Vagina (tissue), 2 donors: Measurements from ENCODE around the gene CCSER1. TPM values are rescaled to one million over a fixed set of nuclear protein-coding genes. Genes with fewer than 3 reads are reported as not detected.

ENCODE experiments used
- DNase-seq, 2 donors: peaks; one replicate each; pipeline ENCODE4 v3.0.0-alpha.2; 2017; ENCODE audit errors: extremely low spot score in 2 of 2
- H3K27ac ChIP-seq: fragments of 200-600 bp; sonication (generic); one replicate; pipeline ENCODE4 v1.5.1; 2019
- H3K27me3 ChIP-seq: fragments of 200-600 bp; sonication (generic); one replicate; pipeline ENCODE4 v1.5.1; 2019
- H3K36me3 ChIP-seq, 2 donors: fragments of 200-600 bp; sonication (generic); one replicate each; pipeline ENCODE4 v1.5.1; 2017 to 2019
- H3K4me1 ChIP-seq: fragments of 200-600 bp; sonication (generic); one replicate; pipeline ENCODE4 v1.5.1; 2019
- H3K4me3 ChIP-seq, 2 donors: fragments of 200-600 bp; sonication (generic); 1 replicate in 1 of 2; 2 replicates in 1 of 2; pipeline ENCODE4 v1.5.1; 2016 to 2019
- H3K9me3 ChIP-seq: fragments of 200-600 bp; sonication (generic); one replicate; pipeline ENCODE4 v1.5.1; 2019
- POLR2A ChIP-seq, 2 donors: fragments of 450-650 bp; IDR thresholded peaks; one replicate each; pipeline ENCODE4 v1.6.1; 2017; ENCODE audit warnings: antibody characterized with exemption in 2 of 2, mild to moderate bottlenecking in 2 of 2, moderate library complexity in 2 of 2
- POLR2AphosphoS5 ChIP-seq, 2 donors: sonication (generic); formaldehyde crosslinking; IDR thresholded peaks; one replicate each; pipeline ENCODE4 v1.9.0; 2017; ENCODE audit warnings: antibody characterized with exemption in 2 of 2, mild to moderate bottlenecking in 2 of 2, low read depth in 1 of 2; ENCODE audit not compliant: insufficient read depth in 1 of 2
- intact Hi-C: fragments of 100-400 bp; cut with DNase I; formaldehyde crosslinking; loops from one replicate; pipeline ENCODE4 v1.15.1; 2023
- total RNA-seq: library from RNA; depleted of rRNA; stranded (reverse); fragments of >200 nt; gene quantifications from one replicate; pipeline ENCODE4 v1.2.3, GENCODE V29; 2016
- TF ChIP-seq, protein P1 (sequence below), 3 experiments: fragments of 450-650 bp in 2 of 3; fragments of 200-600 bp in 1 of 3; sonication (generic) in 1 of 3; IDR thresholded peaks; one replicate each; pipeline ENCODE4 v1.5.1; 2017 to 2019; ENCODE audit warnings: antibody characterized with exemption in 3 of 3, mild to moderate bottlenecking in 2 of 3, moderate library complexity in 2 of 3

CCSER1 gene
- total RNA-seq, 1 donor from 2014 or later, result 8.1 TPM

DNA sequence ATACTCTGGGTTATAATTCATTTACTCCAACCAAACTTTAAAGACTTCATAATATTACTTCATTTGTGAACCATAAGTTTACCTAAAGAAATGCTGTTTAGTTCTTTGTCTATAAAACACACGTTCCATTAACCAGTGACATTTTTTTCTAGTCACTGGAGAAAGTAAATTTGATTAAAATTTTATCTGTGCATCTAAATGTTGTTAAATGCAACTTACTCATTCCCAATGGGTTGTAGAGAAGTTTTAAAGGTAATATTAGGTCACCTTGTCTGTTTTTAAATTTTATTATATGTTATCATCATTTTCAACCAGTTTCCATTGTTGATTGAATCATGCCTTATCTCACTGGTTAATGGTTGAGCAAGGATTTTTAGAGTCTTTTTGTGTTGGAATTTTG lies 401.4 kb downstream of the CCSER1 start:
- intact Hi-C loops, result no loop called here
- H3K36me3 ChIP-seq, result no peaks in the 10 kb centered on the region
- no peaks in the 10 kb centered on the region for H3K27me3 ChIP-seq
- no peak overlapping the region for H3K27ac ChIP-seq
- TF ChIP-seq POLR2AphosphoS5 (IDR thresholded peaks at IDR 0.05; ENCODE audit: insufficient read depth in 1 of 2, low read depth in 1 of 2) (no peak), POLR2A (IDR thresholded peaks at IDR 0.05) (no peak)
- no peaks in the 10 kb centered on the region for H3K4me1 ChIP-seq
- H3K4me3 ChIP-seq, result no peak overlapping the region
- DNase-seq, result no peak
- no peaks in the 10 kb centered on the region for H3K9me3 ChIP-seq

DNA sequence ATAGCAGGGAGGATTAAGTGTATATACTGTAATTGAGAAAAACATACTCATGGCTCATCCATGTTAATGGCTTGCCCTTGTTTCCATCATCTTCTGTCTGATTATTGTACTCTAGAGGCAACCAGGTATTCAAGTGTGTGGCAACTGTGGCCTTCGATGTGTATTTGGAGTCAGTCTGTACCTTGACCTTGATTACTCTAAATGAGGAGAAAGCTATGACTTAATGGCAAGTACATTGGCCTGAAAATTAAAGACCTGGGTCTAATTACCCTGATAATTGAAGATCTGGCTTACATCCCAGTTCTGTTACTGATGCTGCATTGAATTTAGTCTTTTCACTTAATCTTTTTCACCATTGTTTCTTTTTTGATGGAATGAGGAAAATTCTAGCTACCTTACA lies 409.2 kb downstream of the CCSER1 start:
- TF ChIP-seq POLR2AphosphoS5 (IDR thresholded peaks at IDR 0.05; ENCODE audit: insufficient read depth in 1 of 2, low read depth in 1 of 2), result no peak
- no peak for TF ChIP-seq POLR2A (IDR thresholded peaks at IDR 0.05)
- TF ChIP-seq, protein P1, sequence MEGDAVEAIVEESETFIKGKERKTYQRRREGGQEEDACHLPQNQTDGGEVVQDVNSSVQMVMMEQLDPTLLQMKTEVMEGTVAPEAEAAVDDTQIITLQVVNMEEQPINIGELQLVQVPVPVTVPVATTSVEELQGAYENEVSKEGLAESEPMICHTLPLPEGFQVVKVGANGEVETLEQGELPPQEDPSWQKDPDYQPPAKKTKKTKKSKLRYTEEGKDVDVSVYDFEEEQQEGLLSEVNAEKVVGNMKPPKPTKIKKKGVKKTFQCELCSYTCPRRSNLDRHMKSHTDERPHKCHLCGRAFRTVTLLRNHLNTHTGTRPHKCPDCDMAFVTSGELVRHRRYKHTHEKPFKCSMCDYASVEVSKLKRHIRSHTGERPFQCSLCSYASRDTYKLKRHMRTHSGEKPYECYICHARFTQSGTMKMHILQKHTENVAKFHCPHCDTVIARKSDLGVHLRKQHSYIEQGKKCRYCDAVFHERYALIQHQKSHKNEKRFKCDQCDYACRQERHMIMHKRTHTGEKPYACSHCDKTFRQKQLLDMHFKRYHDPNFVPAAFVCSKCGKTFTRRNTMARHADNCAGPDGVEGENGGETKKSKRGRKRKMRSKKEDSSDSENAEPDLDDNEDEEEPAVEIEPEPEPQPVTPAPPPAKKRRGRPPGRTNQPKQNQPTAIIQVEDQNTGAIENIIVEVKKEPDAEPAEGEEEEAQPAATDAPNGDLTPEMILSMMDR (IDR thresholded peaks at IDR 0.05), result no peak
- H3K27me3 ChIP-seq, result no peaks in the 10 kb centered on the region
- no peaks in the 10 kb centered on the region for H3K36me3 ChIP-seq
- H3K27ac ChIP-seq, result no peak overlapping the region
- intact Hi-C loops, result no loop called here
- no peak overlapping the region for H3K4me3 ChIP-seq
- no peak for DNase-seq
- H3K9me3 ChIP-seq, result no peaks in the 10 kb centered on the region
- no peaks in the 10 kb centered on the region for H3K4me1 ChIP-seq

DNA sequence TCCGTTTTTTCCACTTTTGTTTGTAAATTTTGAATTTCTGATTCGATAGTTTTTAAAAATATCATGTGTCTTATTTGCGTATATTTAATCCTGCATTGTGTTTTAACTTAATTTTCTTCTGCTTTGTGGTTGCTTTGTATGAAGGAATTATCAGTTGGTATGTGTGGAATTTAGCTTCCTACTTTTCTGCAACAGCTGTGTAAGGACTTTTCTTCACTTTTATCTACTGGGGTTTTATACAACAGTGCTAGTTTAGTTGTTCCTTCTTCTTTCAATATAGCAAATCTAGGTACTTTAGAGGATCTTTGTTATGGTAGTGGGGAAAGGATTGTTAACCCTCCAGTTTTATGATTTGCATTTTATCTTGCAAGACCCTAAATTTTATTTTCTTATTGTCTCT lies 410.3 kb downstream of the CCSER1 start:
- TF ChIP-seq, protein P1 (IDR thresholded peaks at IDR 0.05), result no peak
- TF ChIP-seq POLR2A (IDR thresholded peaks at IDR 0.05) (no peak), POLR2AphosphoS5 (IDR thresholded peaks at IDR 0.05; ENCODE audit: insufficient read depth in 1 of 2, low read depth in 1 of 2) (no peak)
- Histone ChIP-seq H3K27ac (no peak overlapping the region), H3K4me3 (no peak overlapping the region), H3K4me1 (no peaks in the 10 kb centered on the region), H3K9me3 (no peaks in the 10 kb centered on the region), H3K27me3 (no peaks in the 10 kb centered on the region), H3K36me3 (no peaks in the 10 kb centered on the region)
- intact Hi-C loops, result no loop called here
- DNase-seq, result no peak

DNA sequence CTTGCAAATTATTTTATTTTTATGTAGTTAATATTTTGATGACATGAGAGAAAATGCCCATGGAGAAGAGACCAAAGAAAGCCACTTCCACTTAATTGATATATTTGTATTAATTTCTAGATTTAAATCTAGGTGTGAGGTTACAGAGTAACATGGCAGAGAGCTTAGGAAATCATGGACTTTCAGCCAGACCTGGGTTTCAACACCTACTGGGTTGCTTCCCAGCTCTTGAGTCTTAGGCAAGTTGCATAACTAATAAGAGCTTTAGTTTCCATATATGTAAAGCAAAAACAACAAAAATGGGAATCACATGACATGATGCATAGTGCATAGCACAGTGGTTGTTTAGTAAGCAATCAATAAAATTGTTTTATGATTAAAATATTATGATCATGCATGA lies 413.3 kb downstream of the CCSER1 start:
- H3K36me3 ChIP-seq, result no peaks in the 10 kb centered on the region
- no peak overlapping the region for H3K4me3 ChIP-seq
- no peaks in the 10 kb centered on the region for H3K4me1 ChIP-seq
- TF ChIP-seq POLR2AphosphoS5 (IDR thresholded peaks at IDR 0.05; ENCODE audit: insufficient read depth in 1 of 2, low read depth in 1 of 2), result no peak
- no peak for TF ChIP-seq POLR2A (IDR thresholded peaks at IDR 0.05)
- no peaks in the 10 kb centered on the region for H3K27me3 ChIP-seq
- no peaks in the 10 kb centered on the region for H3K9me3 ChIP-seq
- intact Hi-C loops, result no loop called here
- H3K27ac ChIP-seq, result no peak overlapping the region
- DNase-seq, result no peak

DNA sequence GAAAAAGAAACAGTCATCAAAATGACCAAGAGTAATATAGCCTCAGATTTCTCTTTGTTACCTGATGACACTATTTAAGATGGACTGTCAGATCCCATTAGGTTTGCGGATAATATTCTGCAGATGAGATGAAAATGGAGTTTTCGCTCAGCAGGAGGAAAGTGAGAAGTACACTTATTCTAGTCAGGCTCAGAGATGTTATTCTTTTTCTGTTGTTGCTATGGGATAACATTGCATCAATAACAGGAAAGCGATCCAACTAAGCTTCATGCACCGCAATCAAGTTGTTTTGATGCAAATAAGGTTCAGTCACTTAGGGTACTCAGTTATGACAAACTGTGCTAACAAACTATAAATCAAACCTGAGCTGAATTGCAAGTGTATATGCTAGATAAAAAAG lies 415.0 kb downstream of the CCSER1 start:
- DNase-seq, result no peak
- intact Hi-C loops, result no loop called here
- Histone ChIP-seq H3K9me3 (no peaks in the 10 kb centered on the region), H3K36me3 (no peaks in the 10 kb centered on the region), H3K27ac (no peak overlapping the region), H3K27me3 (no peaks in the 10 kb centered on the region), H3K4me3 (no peak overlapping the region), H3K4me1 (no peaks in the 10 kb centered on the region)
- TF ChIP-seq POLR2AphosphoS5 (IDR thresholded peaks at IDR 0.05; ENCODE audit: insufficient read depth in 1 of 2, low read depth in 1 of 2) (no peak), POLR2A (IDR thresholded peaks at IDR 0.05) (no peak)
- TF ChIP-seq, protein P1 (IDR thresholded peaks at IDR 0.05), result no peak

DNA sequence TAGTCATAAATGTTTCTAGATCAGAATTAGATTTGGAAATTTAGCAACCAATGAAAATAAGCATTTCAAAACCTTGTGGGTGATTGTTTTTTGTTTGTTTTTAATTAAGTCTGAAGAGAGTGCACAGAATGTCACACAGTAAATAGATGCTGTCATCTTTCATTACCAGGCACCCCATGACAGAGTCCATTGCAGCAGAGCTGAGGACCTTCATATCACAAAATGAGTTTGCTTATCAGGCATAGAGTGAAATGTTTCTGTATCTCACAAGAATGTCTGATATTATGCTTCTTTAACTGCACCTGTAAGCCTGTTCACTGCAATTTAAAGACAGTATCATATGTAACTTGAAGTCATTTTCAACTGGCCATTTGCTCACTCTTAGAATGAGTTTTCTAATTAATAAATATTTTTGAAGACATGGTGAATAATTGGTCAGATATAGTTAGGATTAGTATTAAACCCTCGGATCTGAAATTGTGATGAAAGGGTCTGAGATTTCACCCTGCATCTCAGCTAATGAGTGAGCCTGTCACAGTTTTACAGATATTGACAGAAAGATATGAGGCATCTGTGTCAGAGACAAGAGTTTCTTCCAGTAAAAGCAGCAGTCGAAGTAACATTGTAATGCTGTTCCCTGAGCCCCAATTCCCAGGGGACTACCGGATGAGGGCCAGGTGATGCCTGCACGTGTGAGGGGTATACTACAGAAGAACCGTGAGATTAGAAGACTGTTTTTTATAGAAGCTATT lies 416.4 kb downstream of the CCSER1 start:
- TF ChIP-seq, protein P1 (IDR thresholded peaks at IDR 0.05), result no peak
- no peak for TF ChIP-seq POLR2A (IDR thresholded peaks at IDR 0.05)
- TF ChIP-seq POLR2AphosphoS5 (IDR thresholded peaks at IDR 0.05; ENCODE audit: insufficient read depth in 1 of 2, low read depth in 1 of 2), result no peak
- Histone ChIP-seq H3K9me3 (no peaks in the 10 kb centered on the region), H3K36me3 (no peaks in the 10 kb centered on the region), H3K4me3 (no peak overlapping the region), H3K27me3 (no peaks in the 10 kb centered on the region), H3K4me1 (no peaks in the 10 kb centered on the region), H3K27ac (no peak overlapping the region)
- intact Hi-C loops, result no loop called here
- no peak for DNase-seq
